ENCODE data around the gene SYT8. TPM values are rescaled to one million over a fixed set of nuclear protein-coding genes. Genes with fewer than 3 reads are reported as not detected.
A peak's percentile ranks its signal among the peaks of the same experiment; 100 is the strongest.

The SYT8 gene
- total RNA-seq, 2 donors from 2014 or later, result 3.4 to 3.6 TPM

DNA sequence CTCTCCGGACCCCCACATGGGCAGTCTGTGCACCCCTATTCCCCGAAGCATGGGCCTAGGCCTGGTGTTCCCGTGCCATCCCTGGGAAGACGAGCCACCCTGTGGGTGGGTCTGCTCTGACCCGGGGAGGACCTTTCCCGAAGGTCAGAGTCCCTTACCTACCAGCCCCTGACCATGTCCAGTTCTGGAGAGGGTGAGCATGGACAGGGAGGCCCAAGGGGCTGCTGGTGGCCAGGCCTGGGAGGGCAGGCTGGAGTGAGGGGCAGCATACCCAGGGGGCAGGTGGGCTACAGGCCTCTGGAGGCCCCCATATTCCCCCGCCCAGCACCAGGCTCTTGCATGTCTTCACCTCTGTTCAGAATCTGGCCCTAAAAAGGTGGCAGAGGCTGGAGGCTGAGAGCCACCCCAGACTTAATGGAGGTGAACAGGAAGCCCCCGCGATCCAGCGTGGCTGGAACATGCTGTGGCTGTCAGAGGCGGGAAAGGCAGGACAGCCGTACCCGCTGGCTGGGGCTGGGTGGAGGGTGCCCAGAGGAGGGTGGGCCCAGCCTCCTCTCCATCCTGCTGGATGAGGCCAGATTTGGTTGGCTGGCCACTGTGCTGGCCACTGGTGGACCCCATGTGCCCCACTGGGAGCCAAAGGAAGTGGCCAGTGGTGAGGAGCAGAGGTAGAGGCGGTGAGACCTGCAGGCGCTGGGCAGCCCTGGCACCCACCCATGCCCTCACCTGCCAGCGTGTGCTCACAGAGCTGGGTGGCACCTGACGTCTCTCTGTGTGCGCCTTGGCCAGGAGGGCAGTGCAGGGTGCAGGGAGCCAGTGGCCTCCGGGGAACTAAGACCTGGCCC is 11.2 kb upstream of the SYT8 start:
- H3K27ac ChIP-seq, result peak overlapping the region in 1 of 2 donors; percentile 0
- no peak for ATAC-seq (ENCODE audit: insufficient number of reproducible peaks, low FRiP score, low read depth)

DNA sequence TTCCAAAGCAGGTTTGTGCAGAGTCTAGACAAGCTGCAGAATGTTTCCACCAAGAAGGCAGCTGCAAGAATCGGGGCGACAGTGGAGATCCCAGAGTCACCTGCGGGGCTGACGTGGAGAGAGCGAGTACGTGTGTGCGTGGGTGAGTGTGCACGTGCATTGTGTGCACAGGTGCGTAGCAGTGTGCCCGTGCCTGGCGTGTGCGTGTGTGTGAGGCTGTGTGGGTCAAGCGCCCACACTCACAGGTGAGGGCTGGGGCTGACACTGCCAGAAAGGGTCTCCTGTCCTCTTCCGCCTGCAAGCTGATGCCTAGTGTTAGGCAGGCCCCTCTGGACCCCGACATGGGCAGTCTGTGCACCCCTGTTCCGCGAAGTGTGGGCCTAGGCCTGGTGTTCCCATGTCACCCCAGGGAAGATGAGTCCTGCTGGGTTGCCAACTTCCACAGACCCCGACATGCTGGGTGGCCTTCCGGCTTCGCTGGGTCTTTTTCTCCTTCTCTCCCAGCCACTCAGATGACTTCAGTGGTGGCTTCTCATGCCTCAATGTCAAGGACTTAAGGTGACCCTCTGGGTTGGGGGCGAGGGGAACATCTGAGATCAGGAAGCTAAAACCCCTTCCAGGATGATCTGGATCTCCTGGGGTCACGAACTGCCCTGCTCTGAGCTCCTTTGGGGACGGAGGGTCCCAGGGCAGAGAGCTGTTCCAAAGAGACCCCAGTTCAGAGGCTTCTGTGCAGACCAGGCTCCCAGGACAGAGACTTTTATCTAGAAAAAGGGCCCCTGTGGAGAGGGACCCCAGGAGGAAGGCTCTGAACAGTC is 10.4 kb upstream of the SYT8 start:
- ATAC-seq (ENCODE audit: insufficient number of reproducible peaks, low FRiP score, low read depth) (no peak), DNase-seq (ENCODE audit: low spot score) (no peak)
- Histone ChIP-seq H3K27ac (peak overlapping the region; percentile 95 to 97), H3K4me1 (ENCODE audit: control insufficient read depth in 1 of 2, low read depth in 2 of 2) (peaks cover 43 to 89% of the 10 kb centered on the region in 2 donors), H3K4me3 (no peak overlapping the region), H3K9me3 (no peaks in the 10 kb centered on the region), H3K36me3 (no peaks in the 10 kb centered on the region), H3K27me3 (replicated peaks; ENCODE audit: insufficient read depth) (no peaks in the 10 kb centered on the region)
- TF ChIP-seq, protein P1, sequence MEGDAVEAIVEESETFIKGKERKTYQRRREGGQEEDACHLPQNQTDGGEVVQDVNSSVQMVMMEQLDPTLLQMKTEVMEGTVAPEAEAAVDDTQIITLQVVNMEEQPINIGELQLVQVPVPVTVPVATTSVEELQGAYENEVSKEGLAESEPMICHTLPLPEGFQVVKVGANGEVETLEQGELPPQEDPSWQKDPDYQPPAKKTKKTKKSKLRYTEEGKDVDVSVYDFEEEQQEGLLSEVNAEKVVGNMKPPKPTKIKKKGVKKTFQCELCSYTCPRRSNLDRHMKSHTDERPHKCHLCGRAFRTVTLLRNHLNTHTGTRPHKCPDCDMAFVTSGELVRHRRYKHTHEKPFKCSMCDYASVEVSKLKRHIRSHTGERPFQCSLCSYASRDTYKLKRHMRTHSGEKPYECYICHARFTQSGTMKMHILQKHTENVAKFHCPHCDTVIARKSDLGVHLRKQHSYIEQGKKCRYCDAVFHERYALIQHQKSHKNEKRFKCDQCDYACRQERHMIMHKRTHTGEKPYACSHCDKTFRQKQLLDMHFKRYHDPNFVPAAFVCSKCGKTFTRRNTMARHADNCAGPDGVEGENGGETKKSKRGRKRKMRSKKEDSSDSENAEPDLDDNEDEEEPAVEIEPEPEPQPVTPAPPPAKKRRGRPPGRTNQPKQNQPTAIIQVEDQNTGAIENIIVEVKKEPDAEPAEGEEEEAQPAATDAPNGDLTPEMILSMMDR (IDR thresholded peaks at IDR 0.05), result no peak

More for the DNA sequence above, 11.2 kb upstream of the SYT8 start:
- DNase-seq (ENCODE audit: low spot score), result no peak
- Histone ChIP-seq H3K4me1 (ENCODE audit: control insufficient read depth in 1 of 2, low read depth in 2 of 2) (peaks cover 39 to 80% of the 10 kb centered on the region in 2 donors), H3K4me3 (no peak overlapping the region), H3K9me3 (no peaks in the 10 kb centered on the region), H3K36me3 (no peaks in the 10 kb centered on the region), H3K27me3 (replicated peaks; ENCODE audit: insufficient read depth) (no peaks in the 10 kb centered on the region)
- TF ChIP-seq, protein P1 (IDR thresholded peaks at IDR 0.05), result no peak

DNA sequence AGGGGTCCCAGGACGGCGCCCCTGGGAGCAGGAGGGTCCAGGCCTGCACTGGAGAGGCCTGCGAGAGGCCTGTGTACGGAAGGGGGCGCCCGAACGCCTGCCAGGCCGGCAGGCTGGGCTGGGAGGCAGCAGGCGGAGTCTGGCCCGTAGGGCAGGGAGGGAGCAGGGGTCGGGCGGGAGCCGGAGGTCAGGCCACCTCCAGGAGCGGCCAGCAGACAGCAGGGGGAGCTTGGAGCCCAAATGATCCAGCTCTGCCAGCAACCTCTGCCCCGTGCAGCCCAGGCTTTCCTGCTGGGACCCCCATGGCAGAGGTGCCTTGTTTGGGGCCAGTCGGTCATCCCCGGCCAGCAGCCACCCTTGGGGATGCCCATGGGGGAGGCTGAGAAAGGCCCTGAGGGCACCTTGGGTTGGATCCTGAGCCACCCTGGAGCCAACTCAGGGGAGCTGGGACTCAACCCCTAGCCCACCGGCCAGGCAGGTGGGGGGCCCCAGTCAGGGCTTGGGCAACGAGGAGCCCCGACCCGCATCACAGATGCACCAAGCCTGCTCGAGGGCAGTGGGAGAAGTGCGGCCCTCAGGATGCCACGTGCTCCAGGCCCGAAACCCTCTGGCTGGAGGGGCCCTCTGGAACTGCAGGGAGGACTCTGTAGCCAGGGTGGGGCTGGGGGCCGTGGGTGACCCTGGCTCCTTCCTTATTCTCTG is 9.6 kb upstream of the SYT8 start:
- Histone ChIP-seq H3K4me1 (ENCODE audit: control insufficient read depth in 1 of 2, low read depth in 2 of 2) (peaks cover 42 to 93% of the 10 kb centered on the region in 2 donors), H3K27me3 (replicated peaks; ENCODE audit: insufficient read depth) (no peaks in the 10 kb centered on the region), H3K27ac (peak overlapping the region; percentile 95 to 97), H3K9me3 (no peaks in the 10 kb centered on the region), H3K36me3 (no peaks in the 10 kb centered on the region), H3K4me3 (no peak overlapping the region)
- no peak for DNase-seq (ENCODE audit: low spot score)
- ATAC-seq (ENCODE audit: insufficient number of reproducible peaks, low FRiP score, low read depth), result no peak
- TF ChIP-seq, protein P1 (IDR thresholded peaks at IDR 0.05), result peak; percentile 41

DNA sequence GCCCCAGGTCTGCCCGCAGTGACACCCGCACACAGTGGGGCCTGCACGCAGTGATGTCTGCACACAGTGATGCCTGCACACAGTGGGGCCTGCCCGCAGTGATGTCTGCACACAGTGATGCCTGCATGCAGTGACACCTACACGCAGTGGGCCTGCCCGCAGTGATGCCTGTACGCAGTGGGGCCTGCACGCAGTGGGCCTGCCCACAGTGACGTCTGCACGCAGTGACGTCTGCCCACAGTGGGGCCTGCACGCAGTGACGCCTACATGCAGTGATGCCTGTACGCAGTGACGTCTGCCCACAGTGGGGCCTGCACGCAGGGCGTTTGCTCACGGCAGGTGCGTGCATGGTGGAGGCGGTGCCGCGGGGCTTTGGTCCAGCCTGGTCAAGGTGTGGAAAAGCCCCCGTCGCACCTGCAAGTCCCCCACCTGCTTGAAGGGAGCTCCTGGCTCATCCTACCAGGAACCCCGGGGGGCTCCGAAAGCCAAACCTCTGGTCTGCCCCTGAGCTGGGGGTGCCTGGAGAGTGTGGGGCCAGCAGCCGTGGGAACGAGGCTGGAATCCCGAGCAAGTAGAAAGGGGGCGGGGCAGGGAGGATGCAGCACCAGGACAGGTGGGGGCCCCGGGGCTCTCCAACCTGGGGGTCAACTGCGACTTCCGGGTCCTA is 8.9 kb upstream of the SYT8 start:
- H3K4me1 ChIP-seq (ENCODE audit: control insufficient read depth in 1 of 2, low read depth in 2 of 2), result peaks cover 42 to 93% of the 10 kb centered on the region in 2 donors

More for the DNA sequence above, 8.9 kb upstream of the SYT8 start:
- DNase-seq (ENCODE audit: low spot score) (no peak), ATAC-seq (ENCODE audit: insufficient number of reproducible peaks, low FRiP score, low read depth) (no peak)
- no peaks in the 10 kb centered on the region for H3K27me3 ChIP-seq (replicated peaks; ENCODE audit: insufficient read depth)
- H3K9me3 ChIP-seq, result no peaks in the 10 kb centered on the region
- H3K4me3 ChIP-seq, result no peak overlapping the region
- no peaks in the 10 kb centered on the region for H3K36me3 ChIP-seq
- TF ChIP-seq, protein P1 (IDR thresholded peaks at IDR 0.05), result no peak
- peak overlapping the region; percentile 95 to 97 for H3K27ac ChIP-seq
